HUES64 (cell line): ENCODE results near the gene ADAMTS4.

Experiments
- H3K27ac ChIP-seq: 2 replicates; pipeline ENCODE4 v1.7.0; 2013; ENCODE audit warnings: low read depth, low read length, inconsistent platforms
- H3K27me3 ChIP-seq: 2 replicates; pipeline ENCODE4 v1.6.1; 2013; ENCODE audit warnings: mild to moderate bottlenecking, low read length; ENCODE audit not compliant: insufficient read depth
- H3K36me3 ChIP-seq: 2 replicates; pipeline ENCODE4 v1.6.1; 2013; ENCODE audit warnings: mild to moderate bottlenecking, low read length; ENCODE audit not compliant: insufficient read depth
- H3K4me1 ChIP-seq: 2 replicates; pipeline ENCODE4 v1.6.1; 2013; ENCODE audit warnings: mild to moderate bottlenecking, low read length, moderate library complexity; ENCODE audit not compliant: insufficient read depth
- H3K4me3 ChIP-seq: 2 replicates; pipeline ENCODE4 v1.5.1; 2013; ENCODE audit warnings: mild to moderate bottlenecking, low read length, moderate library complexity
- H3K9ac ChIP-seq: 2 replicates; pipeline ENCODE4 v1.6.1; 2013; ENCODE audit warnings: mild to moderate bottlenecking, low read depth, low read length
- H3K9me3 ChIP-seq: 2 replicates; pipeline ENCODE4 v1.6.1; 2013; ENCODE audit warnings: low read depth, low read length; ENCODE audit not compliant: insufficient read depth
- WGBS: fragments of 150-250, 120-280 bp; methylation state at CpG from one replicate; pipeline ENCODE4 v1.1.7; 2013; ENCODE audit warnings: missing lambda C conversion rate; 5-methylcytosine and 5-hydroxymethylcytosine counted together

Gene ADAMTS4

GRCh38 chr1:161168906-161169305 lies 29.9 kb downstream of the ADAMTS4 start:
- no peak overlapping the region for H3K27ac ChIP-seq
- H3K4me3 ChIP-seq = no peak overlapping the region
- no peaks in the 10 kb centered on the region for H3K9me3 ChIP-seq
- H3K4me1 ChIP-seq = peaks cover 5% of the 10 kb centered on the region; the same call in 1 of the 2 replicates
- no peak overlapping the region for H3K9ac ChIP-seq
- peaks cover 61% of the 10 kb centered on the region for H3K36me3 ChIP-seq
- 95% methylated on average over 9 of the region's 9 CpGs for WGBS
- no peaks in the 10 kb centered on the region for H3K27me3 ChIP-seq

GRCh38 chr1:161166669-161167548 lies 31.9 kb downstream of the ADAMTS4 start:
- Histone ChIP-seq H3K4me3 (peak overlapping the region; percentile 87), H3K27ac (peak overlapping the region; percentile 50), H3K9me3 (no peaks in the 10 kb centered on the region), H3K36me3 (peaks cover 53% of the 10 kb centered on the region), H3K27me3 (no peaks in the 10 kb centered on the region), H3K4me1 (peaks cover 5% of the 10 kb centered on the region; the same call in 1 of the 2 replicates), H3K9ac (peak overlapping the region; percentile 78)
- WGBS = 10% methylated on average over 33 of the region's 33 CpGs

GRCh38 chr1:161165742-161166668 lies 32.8 kb downstream of the ADAMTS4 start, which contains the start of gene PPOX:
Gene PPOX (plus strand): TSS chr1:161166426. CDS start chr1:161166848, 422 bp downstream.
- Histone ChIP-seq H3K27ac (peak within 1 kb of the TSS; percentile 51), H3K9me3 (no peaks in the 10 kb centered on the region), H3K9ac (peak within 1 kb of the TSS; percentile 78), H3K4me1 (peaks cover 5% of the 10 kb centered on the region; the same call in 1 of the 2 replicates), H3K27me3 (no peaks in the 10 kb centered on the region), H3K4me3 (peak within 1 kb of the TSS; percentile 87), H3K36me3 (peaks cover 50% of the 10 kb centered on the region)
- WGBS = under 1% methylated on average over 54 of the region's 54 CpGs

DNA sequence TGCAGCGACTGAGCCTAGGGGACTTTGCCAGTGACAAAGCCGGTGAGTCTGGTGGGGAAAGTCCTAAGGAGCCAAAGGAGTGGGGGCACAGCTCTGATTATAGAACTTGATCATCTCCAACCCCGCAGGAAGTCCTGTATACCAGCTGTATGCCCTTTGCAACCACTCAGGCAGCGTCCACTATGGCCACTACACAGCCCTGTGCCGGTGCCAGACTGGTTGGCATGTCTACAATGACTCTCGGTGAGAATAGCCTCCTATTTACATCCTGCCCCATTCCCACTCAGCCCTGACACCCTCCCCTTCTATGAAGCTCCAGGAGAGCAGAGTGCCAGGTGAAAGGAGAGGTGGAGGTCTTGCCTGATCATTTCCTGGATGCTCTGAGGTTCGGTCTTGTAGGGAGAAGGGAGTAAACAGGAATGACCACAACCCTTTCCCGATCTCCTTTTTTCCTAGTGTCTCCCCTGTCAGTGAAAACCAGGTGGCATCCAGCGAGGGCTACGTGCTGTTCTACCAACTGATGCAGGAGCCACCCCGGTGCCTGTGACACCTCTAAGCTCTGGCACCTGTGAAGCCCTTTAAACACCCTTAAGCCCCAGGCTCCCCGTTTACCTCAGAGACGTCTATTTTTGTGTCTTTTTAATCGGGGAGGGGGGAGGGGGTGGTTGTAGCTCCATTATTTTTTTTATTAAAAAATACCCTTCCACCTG lies 33.8 kb downstream of the ADAMTS4 start:
- no peaks in the 10 kb centered on the region for H3K27me3 ChIP-seq

DNA sequence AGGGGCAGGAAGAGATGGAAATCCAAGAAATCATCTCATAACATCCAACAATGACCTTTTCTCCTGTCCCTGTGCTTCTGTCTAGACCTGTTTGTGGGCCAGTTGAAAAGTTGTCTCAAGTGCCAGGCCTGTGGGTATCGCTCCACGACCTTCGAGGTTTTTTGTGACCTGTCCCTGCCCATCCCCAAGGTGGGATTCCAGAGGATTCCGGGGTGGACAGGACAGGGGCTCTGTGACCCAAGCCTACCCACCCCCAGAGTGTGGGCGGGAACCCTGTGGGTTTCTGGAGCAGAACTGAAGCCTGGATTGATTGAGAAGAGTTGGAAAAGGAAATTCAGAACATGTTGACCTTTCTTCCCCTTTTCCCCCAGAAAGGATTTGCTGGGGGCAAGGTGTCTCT lies 35.1 kb downstream of the ADAMTS4 start:
- 98% methylated on average over 4 of the region's 5 CpGs for WGBS
- Histone ChIP-seq H3K4me1 (peaks cover 11% of the 10 kb centered on the region), H3K36me3 (peaks cover 36% of the 10 kb centered on the region)

More for the DNA sequence above, 33.8 kb downstream of the ADAMTS4 start:
- WGBS = 90% methylated on average over 10 of the region's 14 CpGs
- Histone ChIP-seq H3K36me3 (peaks cover 46% of the 10 kb centered on the region), H3K4me3 (peak overlapping the region; percentile 87), H3K9me3 (no peaks in the 10 kb centered on the region), H3K4me1 (peaks cover 9% of the 10 kb centered on the region; the same call in 1 of the 2 replicates), H3K27ac (no peak overlapping the region; the same call in 1 of the 2 replicates), H3K9ac (peak overlapping the region; percentile 62)

DNA sequence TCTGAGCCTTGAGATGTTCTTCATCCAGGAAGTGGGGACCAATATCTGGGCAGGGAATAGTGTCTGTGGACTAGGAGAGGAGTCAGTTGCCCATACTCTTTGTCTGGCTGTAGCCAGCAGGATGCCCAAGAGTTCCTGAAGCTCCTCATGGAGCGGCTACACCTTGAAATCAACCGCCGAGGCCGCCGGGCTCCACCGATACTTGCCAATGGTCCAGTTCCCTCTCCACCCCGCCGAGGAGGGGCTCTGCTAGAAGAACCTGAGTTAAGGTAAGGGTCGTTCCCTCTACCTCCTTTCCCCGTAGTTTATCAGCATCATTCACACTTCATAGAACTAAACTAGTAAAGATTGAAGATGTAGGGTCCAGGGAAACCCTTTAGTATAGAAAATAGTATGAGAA lies 36.0 kb downstream of the ADAMTS4 start:
- Histone ChIP-seq H3K9me3 (no peaks in the 10 kb centered on the region), H3K36me3 (peaks cover 41% of the 10 kb centered on the region), H3K27ac (no peak overlapping the region), H3K27me3 (no peaks in the 10 kb centered on the region), H3K4me3 (no peak overlapping the region), H3K4me1 (peaks cover 14% of the 10 kb centered on the region), H3K9ac (no peak overlapping the region)
- 97% methylated on average over 8 of the region's 10 CpGs for WGBS

More for the DNA sequence above, 35.1 kb downstream of the ADAMTS4 start:
- H3K27ac ChIP-seq = no peak overlapping the region
- no peaks in the 10 kb centered on the region for H3K9me3 ChIP-seq
- H3K4me3 ChIP-seq = no peak overlapping the region
- H3K9ac ChIP-seq = no peak overlapping the region
- H3K27me3 ChIP-seq = no peaks in the 10 kb centered on the region

GRCh38 chr1:161162052-161162451 lies 36.8 kb downstream of the ADAMTS4 start:
- Histone ChIP-seq H3K9ac (no peak overlapping the region), H3K27ac (no peak overlapping the region), H3K27me3 (no peaks in the 10 kb centered on the region), H3K36me3 (peaks cover 49% of the 10 kb centered on the region), H3K9me3 (no peaks in the 10 kb centered on the region), H3K4me3 (no peak overlapping the region), H3K4me1 (peaks cover 14% of the 10 kb centered on the region)
- 85% methylated on average over 6 of the region's 7 CpGs for WGBS

- Histone ChIP-seq H3K9me3 (no peaks in the 10 kb centered on the region), H3K4me1 (peaks cover 14% of the 10 kb centered on the region), H3K27ac (no peak overlapping the region), H3K36me3 (peaks cover 53% of the 10 kb centered on the region), H3K27me3 (no peaks in the 10 kb centered on the region), H3K4me3 (no peak overlapping the region), H3K9ac (no peak overlapping the region)
- WGBS = 90% methylated on average over 5 of the region's 5 CpGs
Measured at GRCh38 chr1:161161652-161162051, 37.2 kb downstream of the ADAMTS4 start.

- WGBS = 94% methylated on average over 22 of the region's 22 CpGs
- H3K9me3 ChIP-seq = no peaks in the 10 kb centered on the region
- H3K27ac ChIP-seq = no peak overlapping the region
- H3K27me3 ChIP-seq = no peaks in the 10 kb centered on the region
- peaks cover 53% of the 10 kb centered on the region for H3K36me3 ChIP-seq
- H3K4me1 ChIP-seq = peaks cover 14% of the 10 kb centered on the region
- peak overlapping the region; percentile 75 for H3K4me3 ChIP-seq
- no peak overlapping the region for H3K9ac ChIP-seq
Measured at GRCh38 chr1:161160671-161161145, 38.1 kb downstream of the ADAMTS4 start.

DNA sequence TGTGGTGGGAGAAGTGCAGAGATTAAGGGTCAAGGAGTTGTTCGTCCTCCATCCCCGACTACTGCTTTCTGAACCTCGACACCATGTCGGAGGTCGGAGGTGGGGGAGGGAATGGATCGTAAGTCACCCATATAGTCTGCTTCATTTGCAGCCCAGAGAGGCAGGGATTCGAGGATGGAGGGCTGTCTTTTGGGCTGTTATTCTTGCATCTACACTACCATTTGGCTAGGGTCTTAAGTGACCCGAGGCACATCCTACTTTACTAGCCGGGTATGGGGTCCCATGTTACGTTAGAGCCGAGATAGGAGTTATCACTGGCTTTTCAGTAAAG lies 39.0 kb downstream of the ADAMTS4 start:
- H3K27ac ChIP-seq = peak overlapping the region; percentile 80
- H3K36me3 ChIP-seq = peaks cover 51% of the 10 kb centered on the region
- no peaks in the 10 kb centered on the region for H3K27me3 ChIP-seq
- no peaks in the 10 kb centered on the region for H3K9me3 ChIP-seq
- peak overlapping the region; percentile 75 for H3K4me3 ChIP-seq
- H3K9ac ChIP-seq = peak overlapping the region; percentile 84
- WGBS = 19% methylated on average over 11 of the region's 11 CpGs
- H3K4me1 ChIP-seq = peaks cover 10% of the 10 kb centered on the region; the same call in 1 of the 2 replicates
